HG02884 (cell line): Measurements from ENCODE around the gene CPSF4.
"Not testable (repeated sequence)": the region's sequence is repeated elsewhere in the genome, so short reads cannot be mapped to it uniquely, and the experiment has no call there.

Source experiments
- ATAC-seq: cut with Tn5 transposase; IDR thresholded peaks from one replicate; pipeline ENCODE4 v1.9.1; 2021; ENCODE audit warnings: mild to moderate bottlenecking, moderate library complexity; ENCODE audit not compliant: unreplicated experiment

CPSF4 gene

DNA sequence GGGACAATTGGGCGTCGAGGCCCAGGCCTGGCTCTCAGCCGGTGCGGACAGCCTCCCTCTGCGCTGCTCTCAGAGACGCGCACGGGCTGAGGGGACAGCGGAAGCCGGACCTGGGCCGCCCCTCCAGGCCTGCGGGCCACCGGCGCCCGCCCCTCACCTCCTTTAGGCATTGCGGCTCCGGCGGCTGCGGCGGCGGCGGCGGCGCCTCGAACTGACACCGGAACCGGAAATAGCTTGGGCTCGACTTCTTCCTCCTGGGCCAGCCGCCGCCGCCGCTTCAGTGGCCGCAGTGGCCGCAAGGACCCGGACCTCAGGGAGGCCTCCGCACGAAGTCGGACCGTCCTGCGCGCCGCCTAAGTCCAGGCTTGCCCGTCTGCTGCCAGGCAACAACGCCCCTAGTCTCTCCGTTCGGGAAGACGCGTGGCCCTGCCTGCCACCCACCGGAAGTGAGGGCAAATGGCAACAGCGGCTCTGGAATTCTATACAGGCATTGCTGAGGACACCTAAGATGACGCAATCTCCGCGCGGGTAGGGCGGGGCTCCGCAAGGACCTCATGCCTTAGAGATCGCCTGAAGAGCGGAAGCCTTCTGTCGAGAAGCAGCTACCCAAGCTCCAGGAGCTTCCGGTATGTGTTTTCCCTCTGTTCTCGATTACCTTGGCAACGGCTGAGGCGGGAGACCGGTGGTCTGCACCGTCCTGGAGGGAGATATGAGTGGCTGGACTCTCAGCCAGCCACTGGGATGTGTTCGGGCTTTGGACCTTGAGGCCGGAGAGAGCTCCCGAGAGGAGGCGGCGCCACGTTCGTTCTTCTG lies 30.2 kb upstream of the CPSF4 start, which contains the start of the genes BUD31 and PDAP1:
Gene BUD31, plus strand, starts transcription at position 591 of the 813 bp plus-strand sequence. CDS start 2,124 bp downstream, outside the sequence.
Gene PDAP1, minus strand, starts transcription at position 219 of the 813 bp plus-strand sequence. Its CDS starts 49 bp downstream, at position 170.
- peak; percentile 71 for ATAC-seq

DNA sequence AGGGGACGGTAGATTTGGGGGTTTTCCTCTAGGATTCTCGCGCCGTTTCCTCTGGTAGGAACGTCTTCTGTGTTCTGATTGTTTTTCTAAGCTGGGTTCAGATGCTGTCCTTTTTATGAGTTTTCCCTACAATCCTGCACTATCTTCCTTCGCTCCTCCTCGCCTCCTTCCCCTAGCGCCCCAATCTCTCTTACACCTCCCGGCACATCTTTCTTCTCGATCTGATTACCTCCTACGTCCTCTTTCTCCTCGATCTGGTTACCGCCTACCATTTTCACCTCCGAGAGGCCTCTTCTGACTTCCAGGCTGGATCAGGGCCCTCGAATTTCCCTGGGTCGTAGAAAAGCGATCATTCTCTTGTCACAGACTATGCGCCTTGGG lies 29.6 kb upstream of the CPSF4 start:
- no peak for ATAC-seq

DNA sequence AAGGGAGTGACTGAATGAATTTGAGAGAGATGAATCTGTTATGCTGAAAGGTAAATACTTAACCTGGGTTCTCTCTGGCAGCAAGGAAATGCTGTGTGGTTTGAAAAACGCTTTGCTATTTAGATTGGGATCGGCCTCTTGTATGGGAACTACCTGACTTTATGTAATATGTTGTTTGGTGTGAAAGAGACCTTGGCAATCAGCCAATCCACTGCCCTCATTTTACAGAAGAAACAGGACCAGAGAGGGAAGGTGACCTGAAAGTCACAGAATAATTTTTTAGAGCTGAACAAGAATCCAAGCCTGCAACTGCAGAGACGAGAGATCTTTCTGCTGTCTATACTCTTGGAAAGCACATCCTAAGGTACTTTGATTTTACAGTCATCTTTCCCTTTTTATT lies 28.9 kb upstream of the CPSF4 start:
- no peak for ATAC-seq

DNA sequence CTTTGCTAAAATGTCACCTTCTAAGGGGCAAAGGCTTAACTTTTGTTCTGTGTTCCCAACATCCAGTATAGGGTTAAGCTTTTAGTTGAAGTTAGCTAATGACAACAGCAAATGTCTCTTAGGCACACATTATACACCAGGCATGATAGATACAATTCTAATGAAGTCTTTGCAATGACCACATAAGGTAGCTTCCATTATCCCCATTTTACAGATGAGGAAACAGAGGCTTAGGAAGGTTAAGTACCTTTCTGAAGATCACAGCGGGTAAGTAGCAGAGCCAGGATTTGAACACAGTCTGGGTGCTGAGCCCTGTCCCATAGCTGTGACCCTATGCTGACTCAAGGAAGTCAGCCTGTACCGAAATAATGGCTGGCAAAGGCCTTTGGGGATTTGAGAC lies 28.1 kb upstream of the CPSF4 start:
- ATAC-seq, result no peak

DNA sequence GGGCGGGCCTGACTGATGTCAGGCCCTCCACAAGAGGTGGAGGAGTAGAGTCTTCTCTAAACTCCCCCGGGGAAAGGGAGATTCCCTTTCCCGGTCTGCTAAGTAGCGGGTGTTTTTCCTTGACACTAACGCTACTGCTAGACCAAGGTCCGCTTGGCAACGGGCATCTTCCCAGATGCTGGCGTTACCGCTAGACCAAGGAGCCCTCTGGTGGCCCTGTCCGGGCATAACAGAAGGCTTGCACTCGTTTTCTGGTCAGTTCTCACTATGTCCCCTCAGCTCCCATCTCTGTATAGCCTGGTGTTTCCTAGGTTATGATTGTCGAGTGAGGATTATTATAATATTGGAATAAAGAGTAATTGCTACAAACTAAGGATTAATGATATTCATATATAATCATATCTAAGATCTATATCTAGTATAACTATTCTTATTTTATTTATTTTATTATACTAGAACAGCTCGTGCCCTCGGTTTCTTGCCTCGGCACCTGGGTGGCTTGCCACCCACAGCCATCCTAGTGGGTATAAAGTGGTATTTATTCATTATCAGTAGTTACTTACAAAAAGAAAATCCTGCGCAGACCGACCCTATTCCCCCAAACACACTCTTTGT lies 23.1 kb upstream of the CPSF4 start:
- ATAC-seq, result not testable (repeated sequence)

DNA sequence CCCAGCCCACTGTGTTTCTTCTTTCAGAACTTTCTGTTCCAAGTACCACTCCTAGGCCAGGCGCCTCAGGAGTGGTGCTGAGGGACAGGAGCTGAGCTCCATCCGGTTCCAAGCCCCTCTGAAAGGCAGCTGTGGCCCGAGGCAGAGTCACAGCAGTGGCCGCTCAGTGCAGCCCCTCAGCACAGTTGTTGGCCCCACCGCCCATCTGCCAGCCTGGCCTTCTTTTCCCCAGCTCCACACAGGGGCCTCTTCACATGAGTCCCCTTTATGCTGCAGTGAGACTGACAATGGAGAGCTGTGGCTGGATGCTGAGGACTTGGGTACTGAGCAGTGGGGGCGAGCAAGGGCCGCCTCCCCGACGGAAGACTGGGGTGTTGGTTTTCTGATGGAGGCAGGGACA lies 20.5 kb upstream of the CPSF4 start:
- no peak for ATAC-seq

DNA sequence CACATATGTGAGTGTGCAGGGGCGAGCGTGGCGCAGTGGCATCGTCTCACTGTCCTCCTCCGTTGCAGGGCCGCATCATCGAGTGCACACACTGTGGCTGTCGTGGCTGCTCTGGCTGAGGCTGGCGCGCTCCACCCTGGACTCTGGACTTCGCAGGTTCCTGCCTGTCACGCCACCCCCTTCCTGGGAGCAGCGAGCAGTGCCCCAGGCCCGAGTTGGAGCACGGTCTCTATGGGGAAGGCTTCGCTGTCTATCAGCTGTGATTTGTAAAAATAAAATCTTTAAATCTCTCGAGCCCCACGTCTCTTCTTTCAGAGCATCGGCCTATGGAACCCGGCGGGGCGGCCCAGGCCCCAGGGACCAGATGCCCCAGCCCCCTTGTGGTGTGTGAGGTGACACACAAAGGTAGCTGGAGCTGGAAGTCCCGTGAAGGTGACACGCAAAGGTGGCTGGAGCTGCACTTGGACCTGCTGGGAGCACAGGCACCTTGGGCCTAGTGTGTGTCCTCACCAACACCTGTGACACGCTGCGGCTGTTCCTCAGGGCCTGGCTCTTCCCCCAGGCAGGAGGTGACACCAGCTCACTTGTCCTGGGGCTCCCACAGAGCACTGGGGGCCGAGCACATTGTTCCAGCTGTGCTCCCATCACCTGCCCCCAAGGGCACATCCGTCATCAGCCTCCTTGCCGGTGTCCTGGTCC lies 19.3 kb upstream of the CPSF4 start:
- no peak for ATAC-seq

DNA sequence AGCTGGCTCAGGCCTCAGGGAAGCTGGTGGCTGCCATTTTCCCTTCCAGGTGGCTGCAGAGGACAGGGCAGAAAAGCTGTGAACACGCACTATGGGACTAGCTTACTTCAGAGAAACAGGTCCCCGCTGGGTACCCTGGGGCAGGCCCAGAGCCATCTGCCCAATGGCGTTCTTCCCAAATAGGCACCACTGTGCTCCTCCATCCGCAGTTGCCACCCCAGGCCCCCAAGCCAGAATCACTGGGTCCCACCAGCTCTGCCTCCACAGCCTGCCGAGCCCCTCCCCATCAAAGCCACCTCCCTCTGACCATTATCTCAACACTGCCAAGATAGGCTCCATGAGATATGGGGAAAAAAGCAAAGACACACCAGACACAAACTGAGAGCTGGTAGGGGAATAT lies 18.5 kb upstream of the CPSF4 start:
- no peak for ATAC-seq

DNA sequence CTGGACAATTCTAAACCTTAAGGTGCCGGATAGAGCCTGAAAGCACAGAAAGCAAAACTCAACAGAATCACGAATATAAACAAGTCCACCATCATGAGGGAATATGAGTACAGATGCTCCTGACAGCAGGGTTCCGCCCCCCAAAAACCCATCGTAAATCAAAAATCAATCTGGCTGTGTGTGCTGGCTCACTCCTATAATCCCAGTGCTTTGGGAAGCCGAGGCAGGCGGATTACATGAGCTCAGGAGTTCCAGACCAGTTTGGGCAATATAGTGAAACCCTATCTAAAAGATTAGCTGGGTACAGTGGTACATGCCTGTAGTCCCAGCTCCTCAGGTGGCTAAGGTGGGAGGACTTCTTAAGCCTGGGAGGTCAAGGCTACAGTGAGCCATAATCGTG lies 17.8 kb upstream of the CPSF4 start:
- ATAC-seq, result no peak

DNA sequence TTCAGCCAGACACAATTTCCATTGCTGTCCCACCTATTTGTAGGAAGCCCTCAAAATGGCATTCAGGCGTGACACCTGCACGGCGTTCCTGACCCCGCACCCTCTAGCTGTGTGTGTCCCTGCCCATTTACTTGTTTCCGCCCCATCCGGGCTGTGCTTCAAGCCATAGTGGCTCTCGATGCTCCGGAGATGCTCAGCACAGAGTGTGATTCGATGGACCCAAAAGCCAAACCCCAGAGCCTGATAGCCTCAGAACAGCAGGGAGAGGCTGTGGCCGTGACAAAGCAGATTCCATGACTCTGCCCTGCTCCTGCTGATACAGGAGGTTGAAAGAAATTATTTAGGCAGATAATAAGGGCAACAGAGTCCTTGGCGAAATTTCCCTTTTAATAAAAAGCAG lies 16.6 kb upstream of the CPSF4 start:
- ATAC-seq, result no peak

DNA sequence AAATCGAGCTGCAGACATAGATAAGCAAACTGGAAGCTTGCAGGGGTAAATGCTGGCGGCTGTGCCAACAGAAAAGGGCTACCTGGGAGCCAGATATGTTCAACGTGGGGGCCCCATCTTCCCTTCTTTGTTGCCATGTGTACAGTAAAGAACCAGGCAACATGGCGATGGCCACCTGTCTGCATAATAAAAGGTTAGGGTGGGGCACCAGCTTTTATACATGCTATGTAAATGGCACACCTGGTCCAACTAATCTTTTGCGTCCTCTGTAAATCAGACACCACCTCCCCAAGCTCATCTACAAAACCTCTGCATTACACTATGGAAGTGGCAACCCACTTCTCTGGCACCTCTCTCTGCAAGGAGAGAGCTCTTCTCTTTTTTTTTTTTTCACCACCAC lies 16.1 kb upstream of the CPSF4 start:
- ATAC-seq, result no peak

DNA sequence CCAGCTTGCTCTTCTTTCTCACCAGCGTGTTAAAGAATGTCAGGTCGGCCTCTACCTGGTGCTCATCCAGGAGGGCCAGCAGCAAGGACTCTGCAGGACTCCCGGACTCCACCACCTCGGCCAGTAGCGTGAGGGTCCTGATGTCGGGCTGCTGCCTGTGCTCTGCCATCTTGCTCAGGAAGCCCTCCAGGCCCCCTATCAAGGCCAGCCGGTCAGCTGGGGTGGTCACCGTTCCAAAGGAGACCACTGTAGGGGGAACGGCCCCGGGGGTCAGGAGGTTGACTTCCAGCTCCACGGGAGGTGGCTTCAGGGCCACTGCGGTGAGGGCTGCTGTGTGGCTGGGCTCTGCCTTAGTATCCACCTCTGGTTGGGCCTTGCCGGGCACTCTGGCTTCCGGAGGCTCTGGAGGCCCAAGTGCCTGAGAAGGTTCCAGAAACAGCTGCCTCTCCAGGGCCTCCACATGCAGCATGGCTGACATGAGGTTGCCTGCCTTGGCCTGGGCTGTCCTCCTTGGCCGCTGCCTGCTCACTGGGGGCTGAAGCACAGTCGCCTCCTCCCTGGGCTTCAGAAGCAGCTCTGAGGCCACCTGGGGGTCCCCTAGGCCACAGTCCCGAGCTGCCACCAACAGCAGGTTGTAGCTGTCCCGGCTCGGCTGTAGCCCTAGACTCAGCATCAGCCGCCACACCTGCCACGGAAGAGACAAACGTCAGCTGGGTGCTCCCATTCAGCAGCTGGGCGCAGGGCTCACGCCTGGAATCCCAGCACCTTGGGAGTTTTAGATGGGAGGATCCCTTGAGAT lies 13.6 kb upstream of the CPSF4 start:
- ATAC-seq, result no peak

DNA sequence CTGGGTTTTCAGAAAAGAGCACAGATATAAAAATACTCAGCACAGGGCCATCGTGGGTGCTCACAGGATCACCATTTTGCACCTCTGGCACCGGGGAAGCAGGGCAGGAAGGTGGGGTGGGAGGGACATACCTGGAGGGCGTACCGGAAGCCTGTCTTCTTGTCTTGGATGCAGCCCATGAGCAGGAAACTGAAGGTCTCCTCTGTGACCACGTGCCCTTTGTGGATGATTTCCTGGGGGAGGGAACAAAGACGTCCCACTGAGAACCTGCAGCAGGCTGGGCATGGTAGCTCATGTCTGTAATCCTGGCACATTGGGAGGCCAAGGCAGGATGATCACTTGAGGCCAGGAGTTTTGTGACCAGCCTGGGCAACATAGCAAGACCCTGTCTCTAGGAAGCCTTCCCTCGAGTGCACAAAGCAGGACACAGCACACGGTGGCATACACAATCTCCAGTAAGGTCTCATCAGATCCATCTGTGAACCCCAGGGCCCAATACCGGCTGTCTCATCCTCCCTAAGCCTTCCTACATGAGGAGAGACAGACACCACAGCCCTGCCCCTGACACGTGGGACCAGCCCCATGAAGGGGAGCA lies 9.7 kb upstream of the CPSF4 start:
- no peak for ATAC-seq

DNA sequence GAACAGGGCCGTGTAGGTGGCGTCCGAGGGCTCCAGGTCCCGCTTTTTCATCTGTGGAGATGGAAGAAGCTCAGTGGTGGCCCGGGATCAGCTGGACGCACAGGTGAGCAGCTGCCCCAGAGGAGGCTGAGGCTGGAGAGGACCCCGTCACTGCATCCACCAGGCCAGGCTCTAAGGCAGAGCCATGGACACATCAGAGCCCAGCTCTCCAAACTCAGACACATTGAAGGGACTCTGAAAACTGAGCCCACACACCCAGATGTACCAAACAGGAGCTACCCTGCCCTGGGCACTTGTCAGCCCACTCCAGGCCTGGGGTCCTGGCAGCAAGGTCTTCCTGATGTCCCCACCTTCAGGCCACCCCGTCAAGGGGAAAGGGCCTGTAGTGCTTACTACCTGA lies 9.0 kb upstream of the CPSF4 start:
- no peak for ATAC-seq

DNA sequence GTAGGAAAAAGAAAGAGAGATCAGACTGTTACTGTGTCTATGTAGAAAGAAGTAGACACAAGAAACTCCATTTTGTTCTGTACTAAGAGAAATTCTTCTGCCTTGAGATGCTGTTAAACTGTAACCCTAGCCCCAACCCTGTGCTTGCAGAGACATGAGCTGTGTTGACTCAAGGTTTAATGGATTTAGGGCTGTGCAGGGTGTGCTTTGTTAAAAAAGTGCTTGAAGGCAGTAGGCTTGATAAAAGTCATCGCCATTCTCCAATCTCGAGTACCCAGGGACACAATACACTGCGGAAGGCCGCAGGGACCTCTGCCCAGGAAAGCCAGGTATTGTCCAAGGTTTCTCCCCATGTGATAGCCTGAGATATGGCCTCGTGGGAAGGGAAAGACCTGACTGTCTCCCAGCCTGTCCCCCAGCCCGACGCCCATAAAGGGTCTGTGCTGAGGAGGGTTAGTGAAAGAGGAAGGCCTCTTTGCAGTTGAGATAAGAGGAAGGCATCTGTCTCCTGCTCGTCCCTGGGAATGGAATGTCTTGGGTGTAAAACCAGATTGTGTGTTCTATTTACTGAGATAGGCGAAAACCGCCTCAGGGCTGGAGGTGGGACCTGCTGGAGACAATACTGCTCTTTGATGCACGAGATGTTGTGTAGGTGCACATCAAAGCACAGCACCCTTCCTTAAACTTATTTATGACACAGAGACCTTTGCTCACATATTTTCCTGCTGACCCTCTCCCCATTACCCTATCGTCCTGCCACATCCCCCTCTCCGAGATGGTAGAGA lies 6.8 kb upstream of the CPSF4 start:
- ATAC-seq, result not testable (repeated sequence)

DNA sequence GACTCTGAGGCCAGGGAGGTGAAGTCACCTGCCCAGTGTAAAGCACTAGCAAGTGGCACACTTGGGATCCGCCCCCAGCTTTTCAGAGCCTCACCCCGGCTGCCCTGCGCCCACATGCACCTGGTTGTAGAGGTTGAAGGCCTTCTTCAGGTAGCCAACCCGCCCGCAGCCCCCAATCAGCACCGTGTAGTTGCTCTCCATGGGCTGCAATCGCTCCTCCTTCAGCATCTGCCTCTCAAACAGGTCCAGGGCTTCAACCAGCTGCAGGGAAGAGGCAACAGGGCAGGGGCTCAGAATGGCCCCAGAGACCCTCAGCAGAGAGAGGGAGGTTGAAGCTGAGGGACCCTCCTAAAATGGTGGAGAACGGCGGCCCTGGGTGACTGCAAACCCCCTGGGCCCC lies 5.6 kb upstream of the CPSF4 start:
- no peak for ATAC-seq

DNA sequence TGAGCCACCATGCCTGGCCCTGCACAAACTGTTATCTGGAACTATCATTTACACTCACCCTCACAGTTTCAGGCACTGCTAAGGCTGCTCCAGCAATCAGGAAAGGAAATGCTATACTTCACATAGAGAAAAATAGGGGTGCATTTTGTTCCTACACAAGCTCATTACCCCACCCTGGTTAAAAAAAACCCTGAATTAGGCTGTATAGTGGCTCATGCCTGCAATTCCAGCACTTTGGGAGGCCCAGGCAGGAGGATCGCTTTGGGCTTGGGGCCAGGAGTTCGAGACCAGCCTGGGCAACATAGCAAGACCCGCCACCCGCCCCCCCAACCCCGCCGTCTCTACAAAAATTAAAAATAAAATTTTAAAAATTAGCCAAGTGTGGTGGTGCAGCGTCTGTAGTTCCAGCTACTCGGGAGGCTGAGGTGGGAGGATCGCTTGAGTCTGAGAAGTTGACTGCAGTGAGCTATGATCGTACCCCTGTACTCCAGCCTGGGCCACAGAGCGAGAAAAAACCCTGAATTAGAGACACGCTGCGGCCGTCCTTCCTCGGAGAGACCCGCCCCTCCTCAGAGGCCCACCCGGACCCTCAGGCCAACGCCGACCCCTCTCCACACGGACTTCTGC lies 684 bp upstream of the CPSF4 start:
- ATAC-seq, result no peak

DNA sequence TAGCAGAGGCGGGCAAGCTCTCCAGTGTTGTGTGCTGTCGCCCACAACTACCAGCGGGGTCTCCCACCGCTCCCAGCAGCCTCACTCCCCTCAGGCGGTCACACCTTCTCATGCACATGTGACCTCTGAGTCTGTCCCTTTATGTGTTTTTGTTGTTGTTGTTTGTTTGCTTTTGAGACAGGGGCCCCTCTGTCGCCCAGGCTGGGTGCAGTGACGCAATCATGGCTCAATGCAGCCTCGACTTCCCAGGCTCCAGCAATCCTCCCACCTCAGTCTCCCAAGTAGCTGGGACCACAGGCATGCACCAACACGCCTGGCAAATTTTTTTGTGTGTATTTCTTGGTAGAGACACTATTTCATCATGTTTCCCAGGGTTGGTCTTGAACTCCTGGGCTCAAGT lies 1.5 kb downstream of the CPSF4 start:
- ATAC-seq, result no peak

DNA sequence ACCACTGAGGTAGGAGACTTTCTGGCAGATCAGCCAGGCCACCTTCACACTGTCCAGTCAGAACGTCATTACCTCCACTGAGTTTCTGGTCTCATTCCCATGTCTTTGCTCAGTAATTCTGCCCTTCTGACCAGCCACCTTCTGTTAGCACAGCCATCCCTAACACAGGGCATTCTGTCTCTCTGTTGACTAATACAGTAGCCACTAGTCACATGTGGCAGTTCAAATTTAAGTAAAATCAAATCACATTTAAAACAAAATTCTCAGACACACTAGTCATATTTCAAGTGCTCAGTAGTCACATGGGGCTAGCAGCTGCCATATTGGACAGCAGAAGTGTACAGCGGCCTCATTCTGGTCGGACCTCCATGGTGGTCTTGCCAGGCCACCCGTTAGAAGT lies 7.4 kb downstream of the CPSF4 start:
- ATAC-seq, result no peak
